ENCODE results near the gene FSTL4.

DNA sequence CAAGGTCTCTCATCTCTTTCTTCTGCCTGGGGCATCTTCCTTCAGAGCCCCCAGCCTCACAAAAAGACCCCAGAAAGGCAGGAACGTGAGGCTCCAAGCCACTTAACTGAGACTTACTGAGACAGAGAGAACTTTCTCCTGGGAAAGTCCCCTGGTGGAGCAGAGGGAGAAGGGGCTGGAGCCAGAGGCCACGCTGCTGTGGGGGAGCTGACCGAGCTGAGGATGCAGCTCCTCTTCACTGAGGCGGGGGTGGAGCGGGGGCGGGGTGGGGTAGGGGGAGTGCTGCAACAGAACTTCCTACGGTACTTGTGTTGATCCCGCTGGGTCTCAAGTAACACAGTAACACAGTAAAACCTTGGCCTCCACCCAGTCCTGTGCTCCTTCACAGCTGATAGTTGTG lies 204.0 kb downstream of the FSTL4 start:
- TF ChIP-seq, protein P1, sequence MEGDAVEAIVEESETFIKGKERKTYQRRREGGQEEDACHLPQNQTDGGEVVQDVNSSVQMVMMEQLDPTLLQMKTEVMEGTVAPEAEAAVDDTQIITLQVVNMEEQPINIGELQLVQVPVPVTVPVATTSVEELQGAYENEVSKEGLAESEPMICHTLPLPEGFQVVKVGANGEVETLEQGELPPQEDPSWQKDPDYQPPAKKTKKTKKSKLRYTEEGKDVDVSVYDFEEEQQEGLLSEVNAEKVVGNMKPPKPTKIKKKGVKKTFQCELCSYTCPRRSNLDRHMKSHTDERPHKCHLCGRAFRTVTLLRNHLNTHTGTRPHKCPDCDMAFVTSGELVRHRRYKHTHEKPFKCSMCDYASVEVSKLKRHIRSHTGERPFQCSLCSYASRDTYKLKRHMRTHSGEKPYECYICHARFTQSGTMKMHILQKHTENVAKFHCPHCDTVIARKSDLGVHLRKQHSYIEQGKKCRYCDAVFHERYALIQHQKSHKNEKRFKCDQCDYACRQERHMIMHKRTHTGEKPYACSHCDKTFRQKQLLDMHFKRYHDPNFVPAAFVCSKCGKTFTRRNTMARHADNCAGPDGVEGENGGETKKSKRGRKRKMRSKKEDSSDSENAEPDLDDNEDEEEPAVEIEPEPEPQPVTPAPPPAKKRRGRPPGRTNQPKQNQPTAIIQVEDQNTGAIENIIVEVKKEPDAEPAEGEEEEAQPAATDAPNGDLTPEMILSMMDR (IDR thresholded peaks at IDR 0.05), result no peak
- no peak for TF ChIP-seq EZH2 (IDR thresholded peaks at IDR 0.05; ENCODE audit: borderline replicate concordance, insufficient read depth, low read depth, low read length, poor library complexity, severe bottlenecking)

Data from B cell (primary cell).